Epithelial cell of esophagus (primary cell): ENCODE results near the gene CIDEB.

Experiments used
- DNase-seq: peaks from one replicate; pipeline ENCODE4 v3.0.0; 2010; ENCODE audit warnings: low read depth
- H3K4me3 ChIP-seq: 2 replicates; pipeline ENCODE4 v1.5.1; 2011; ENCODE audit warnings: mild to moderate bottlenecking, low read length, control low read depth
- TF ChIP-seq, protein P1 (sequence below): IDR thresholded peaks from 2 replicates; pipeline ENCODE4 v1.5.1; 2011; ENCODE audit warnings: low read depth, mild to moderate bottlenecking, low read length, control low read depth, inconsistent platforms; ENCODE audit not compliant: insufficient read depth; ENCODE audit errors: missing control alignments

Gene CIDEB

DNA sequence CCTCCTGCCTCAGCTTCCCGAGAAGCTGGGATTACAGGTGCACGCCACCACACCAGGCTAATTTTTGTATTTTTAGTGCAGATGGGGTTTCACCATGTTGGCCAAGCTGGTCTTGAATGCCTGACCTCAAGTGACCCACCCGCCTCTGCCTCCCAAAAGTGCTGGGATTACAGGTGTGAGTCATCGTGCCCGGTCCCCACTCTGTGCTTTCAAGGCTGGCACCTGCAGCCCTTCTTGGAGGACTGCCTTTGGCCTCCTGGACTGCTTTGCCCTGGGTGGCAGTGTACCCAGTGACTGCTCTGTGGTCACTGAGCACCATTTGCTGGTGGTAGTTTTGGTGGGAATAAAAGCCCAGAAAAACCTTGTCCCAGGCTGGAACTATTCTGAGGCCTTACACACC is 20.8 kb downstream of the CIDEB start:
- TF ChIP-seq, protein P1, sequence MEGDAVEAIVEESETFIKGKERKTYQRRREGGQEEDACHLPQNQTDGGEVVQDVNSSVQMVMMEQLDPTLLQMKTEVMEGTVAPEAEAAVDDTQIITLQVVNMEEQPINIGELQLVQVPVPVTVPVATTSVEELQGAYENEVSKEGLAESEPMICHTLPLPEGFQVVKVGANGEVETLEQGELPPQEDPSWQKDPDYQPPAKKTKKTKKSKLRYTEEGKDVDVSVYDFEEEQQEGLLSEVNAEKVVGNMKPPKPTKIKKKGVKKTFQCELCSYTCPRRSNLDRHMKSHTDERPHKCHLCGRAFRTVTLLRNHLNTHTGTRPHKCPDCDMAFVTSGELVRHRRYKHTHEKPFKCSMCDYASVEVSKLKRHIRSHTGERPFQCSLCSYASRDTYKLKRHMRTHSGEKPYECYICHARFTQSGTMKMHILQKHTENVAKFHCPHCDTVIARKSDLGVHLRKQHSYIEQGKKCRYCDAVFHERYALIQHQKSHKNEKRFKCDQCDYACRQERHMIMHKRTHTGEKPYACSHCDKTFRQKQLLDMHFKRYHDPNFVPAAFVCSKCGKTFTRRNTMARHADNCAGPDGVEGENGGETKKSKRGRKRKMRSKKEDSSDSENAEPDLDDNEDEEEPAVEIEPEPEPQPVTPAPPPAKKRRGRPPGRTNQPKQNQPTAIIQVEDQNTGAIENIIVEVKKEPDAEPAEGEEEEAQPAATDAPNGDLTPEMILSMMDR = no peak
- DNase-seq = no peak
- no peak overlapping the region for H3K4me3 ChIP-seq

DNA sequence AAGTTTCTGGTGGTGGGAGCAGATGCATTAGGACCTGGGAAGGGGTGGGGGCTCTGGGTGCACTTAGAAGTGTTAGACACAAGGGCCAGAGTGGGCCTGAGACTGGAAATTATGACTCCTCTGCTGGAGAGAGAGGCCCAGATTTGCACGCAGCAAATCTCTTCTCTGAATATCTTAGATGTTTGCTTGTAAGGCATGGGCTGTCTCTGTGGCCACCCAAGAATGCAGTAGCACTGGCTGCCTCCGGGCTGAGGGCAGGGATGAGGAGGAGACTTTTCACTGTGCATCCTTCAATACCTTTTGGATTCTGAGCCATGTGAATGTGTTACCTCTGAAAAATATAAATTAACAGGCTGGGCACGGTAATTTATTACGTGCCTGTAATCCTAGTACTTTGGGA is 22.4 kb downstream of the CIDEB start:
- peak; percentile 47 for DNase-seq
- TF ChIP-seq, protein P1 = peak; percentile 6
- H3K4me3 ChIP-seq = no peak overlapping the region

DNA sequence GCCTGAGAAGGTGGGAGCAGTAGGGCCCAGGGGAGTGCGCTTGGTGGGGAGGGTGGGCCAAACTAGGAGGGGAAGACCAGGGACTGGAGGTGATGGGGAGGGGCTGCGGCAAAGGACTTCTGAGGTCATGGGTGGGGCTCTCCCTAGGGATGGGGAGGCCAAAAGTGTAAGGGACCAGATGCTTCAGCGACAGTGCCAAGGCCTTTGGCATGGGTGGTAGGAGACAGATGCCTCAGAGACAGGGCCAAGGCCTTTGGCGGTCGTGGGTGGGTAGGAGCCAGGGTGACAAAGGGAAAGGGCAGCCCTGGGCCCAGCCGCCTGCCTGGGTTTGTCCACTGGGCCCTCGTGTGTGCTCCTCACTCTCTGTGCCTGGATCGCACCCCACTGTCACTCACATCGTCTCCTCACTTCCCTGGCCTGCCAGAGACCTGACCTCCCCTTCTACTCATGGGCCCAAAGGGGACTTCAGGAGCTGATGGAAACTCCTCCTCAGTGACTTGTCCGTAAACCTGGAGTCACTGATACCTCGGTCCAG is 23.2 kb downstream of the CIDEB start:
- H3K4me3 ChIP-seq = no peak overlapping the region
- TF ChIP-seq, protein P1 = no peak
- no peak for DNase-seq

DNA sequence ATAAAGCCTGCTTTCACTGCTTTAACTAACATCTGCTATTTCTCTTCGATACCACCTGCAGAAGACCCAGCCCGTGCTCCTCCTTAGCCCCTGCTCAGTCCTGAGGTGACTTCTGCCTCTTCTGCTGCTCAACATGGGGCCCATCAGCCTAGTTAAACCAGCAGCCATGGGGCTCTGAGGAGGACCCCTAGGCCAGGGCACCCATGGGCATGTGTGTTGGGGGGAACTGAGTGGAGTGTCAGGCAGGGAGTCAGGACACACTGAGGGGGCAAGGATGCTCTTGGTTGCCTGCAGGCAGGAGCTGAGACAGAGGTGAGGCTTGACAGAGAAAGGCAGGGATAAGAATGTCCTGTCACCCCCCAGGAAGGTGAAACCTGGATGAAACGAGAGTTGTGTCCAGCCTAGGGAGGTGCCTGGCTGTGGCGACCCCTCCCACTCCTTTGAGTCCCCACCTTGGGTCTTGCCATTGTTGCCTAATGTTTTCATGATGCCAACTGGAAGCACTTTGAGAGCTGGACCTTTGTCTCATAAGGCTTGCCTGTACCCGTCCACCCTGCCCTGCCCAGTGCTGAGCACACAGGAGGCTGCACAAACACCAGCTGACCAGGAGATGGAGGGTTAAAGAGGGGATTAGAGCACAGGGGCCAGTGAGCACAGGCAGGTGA is 23.8 kb downstream of the CIDEB start:
- no peak overlapping the region for H3K4me3 ChIP-seq
- TF ChIP-seq, protein P1 = no peak
- DNase-seq = peak; percentile 60

DNA sequence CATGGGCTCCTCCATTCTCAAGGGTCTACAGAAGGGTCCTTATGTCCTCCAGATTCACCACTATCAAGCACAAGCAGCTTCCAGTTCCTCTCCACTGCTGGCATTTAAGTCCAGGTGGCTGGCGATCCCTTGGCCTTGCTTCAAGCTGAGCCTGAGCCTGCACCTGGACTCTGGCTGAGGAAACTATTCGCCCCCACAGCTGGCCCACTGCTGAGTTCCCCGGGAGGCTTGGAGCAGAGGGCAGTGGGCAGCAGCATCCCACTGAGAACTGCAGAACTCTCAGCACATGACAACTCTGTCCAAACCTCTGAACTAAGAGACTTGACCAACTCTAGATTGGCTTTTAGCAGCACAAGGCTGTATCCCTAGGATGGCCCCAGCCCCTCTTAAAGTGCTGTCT is 25.0 kb downstream of the CIDEB start:
- TF ChIP-seq, protein P1 = no peak
- no peak for DNase-seq
- no peak overlapping the region for H3K4me3 ChIP-seq

DNA sequence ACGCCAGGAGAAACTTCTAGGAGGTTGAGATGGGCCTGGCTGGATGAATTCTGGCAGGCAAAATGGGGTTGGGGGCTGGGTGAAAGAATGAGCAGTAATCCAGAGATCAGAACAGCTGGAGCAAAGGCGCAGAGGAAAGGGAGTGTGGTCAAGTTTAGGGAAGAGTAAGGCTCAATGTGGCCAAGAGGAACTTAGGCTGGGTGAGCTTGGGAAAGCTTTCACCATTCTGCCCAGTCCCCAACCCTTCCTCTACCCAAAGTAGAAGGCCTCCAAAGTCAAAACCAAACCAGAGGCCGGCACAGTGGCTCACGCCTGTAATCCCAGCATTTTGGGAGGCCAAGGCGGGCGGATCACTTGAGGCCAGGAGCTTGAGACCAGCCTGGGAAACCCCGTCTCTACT is 26.1 kb downstream of the CIDEB start:
- TF ChIP-seq, protein P1 = no peak
- no peak for DNase-seq

More for the DNA sequence above, 26.1 kb downstream of the CIDEB start:
- H3K4me3 ChIP-seq = no peak overlapping the region
